HEK293T (cell line): Measurements from ENCODE around the gene FKBP3.

Experiments used
- FOXA1 ChIP-seq: fragments of 450-650 bp; IDR thresholded peaks from 2 replicates; pipeline ENCODE4 v1.6.1; 2016; ENCODE audit warnings: mild to moderate bottlenecking
- FOXM1 ChIP-seq: fragments of 450-650 bp; IDR thresholded peaks from 2 replicates; pipeline ENCODE4 v1.6.1; 2017; ENCODE audit warnings: mild to moderate bottlenecking, borderline replicate concordance
- HDGF ChIP-seq: fragments of 450-650 bp; IDR thresholded peaks from 2 replicates; pipeline ENCODE4 v1.6.1; 2017; ENCODE audit warnings: antibody characterized with exemption, borderline replicate concordance
- LEF1 ChIP-seq: fragments of 450-650 bp; IDR thresholded peaks from 2 replicates; pipeline ENCODE4 v1.6.1; 2017; ENCODE audit warnings: mild to moderate bottlenecking, borderline replicate concordance
- TARDBP ChIP-seq: fragments of 450-650 bp; IDR thresholded peaks from 2 replicates; pipeline ENCODE4 v1.6.1; 2016

GRCh38 chr14:45144658-45145057 lies 10.4 kb upstream of the FKBP3 start:
- TF ChIP-seq LEF1 (no peak), TARDBP (no peak), FOXM1 (no peak), FOXA1 (no peak), HDGF (no peak)
